HFFc6 (cell line): ENCODE results near the gene ROBO1. TPM values are rescaled to one million over a fixed set of nuclear protein-coding genes. Genes with fewer than 3 reads are reported as not detected.

Experiments used
- DNase-seq: peaks from one replicate; pipeline ENCODE4 v3.0.0-alpha.2; 2018
- H3K27ac Mint-ChIP-seq: 2 replicates; pipeline ENCODE4 v1.8.0; 2020; ENCODE audit warnings: mild to moderate bottlenecking, mixed read lengths
- H3K27me3 Mint-ChIP-seq: 2 replicates; pipeline ENCODE4 v1.8.0; 2021; ENCODE audit warnings: mild to moderate bottlenecking, moderate library complexity, mixed read lengths; ENCODE audit not compliant: insufficient read depth
- H3K36me3 Mint-ChIP-seq: 2 replicates; pipeline ENCODE4 v1.8.0; 2021; ENCODE audit warnings: low read depth, mixed read lengths
- H3K4me1 Mint-ChIP-seq: 2 replicates; pipeline ENCODE4 v1.8.0; 2020; ENCODE audit warnings: low read depth, mixed read lengths
- H3K4me3 Mint-ChIP-seq: 2 replicates; pipeline ENCODE4 v1.8.0; 2020; ENCODE audit warnings: mild to moderate bottlenecking, moderate library complexity, mixed read lengths
- H3K9me3 Mint-ChIP-seq: 2 replicates; pipeline ENCODE4 v1.8.0; 2020; ENCODE audit warnings: mild to moderate bottlenecking, mixed read lengths
- CTCF ChIP-seq: fragments of 200-600 bp; sonication (generic); IDR thresholded peaks from 2 replicates; pipeline ENCODE4 v1.5.0; 2021; ENCODE audit warnings: antibody characterized with exemption, mild to moderate bottlenecking
- total RNA-seq, 6 experiments: library from RNA; stranded (reverse); fragmentation: NEBNext Ultra II Directional; extraction: Animal tissue kit (Norgen Biotek cat#: 25700); gene quantifications; 2 replicates in 1 of 6; 3 replicates in 5 of 6; pipeline ENCODE4 v1.2.3, GENCODE V29; 2021

Gene ROBO1
- total RNA-seq, 6 experiments from 2014 or later = 38.7 to 51.3 (median 41.7) TPM

GRCh38 chr3:79297245-79297960, 470.4 kb downstream of the ROBO1 start:
- peaks cover 11% of the 10 kb centered on the region for H3K4me1 Mint-ChIP-seq
- peak overlapping the region; percentile 3; the same call in 1 of the 2 replicates for H3K4me3 Mint-ChIP-seq
- peak; percentile 74 for DNase-seq
- H3K36me3 Mint-ChIP-seq = no peaks in the 10 kb centered on the region
- peak overlapping the region; percentile 55; the same call in 1 of the 2 replicates for H3K27ac Mint-ChIP-seq
- no peak for TF ChIP-seq CTCF
- peaks cover 18% of the 10 kb centered on the region for H3K9me3 Mint-ChIP-seq
- H3K27me3 Mint-ChIP-seq = no peaks in the 10 kb centered on the region; the same call in 1 of the 2 replicates

- H3K4me3 Mint-ChIP-seq = no peak overlapping the region
- no peaks in the 10 kb centered on the region for H3K4me1 Mint-ChIP-seq
- no peaks in the 10 kb centered on the region; the same call in 1 of the 2 replicates for H3K27me3 Mint-ChIP-seq
- no peaks in the 10 kb centered on the region for H3K36me3 Mint-ChIP-seq
- no peak overlapping the region for H3K27ac Mint-ChIP-seq
- H3K9me3 Mint-ChIP-seq = no peaks in the 10 kb centered on the region; the same call in 1 of the 2 replicates
- DNase-seq = no peak
- TF ChIP-seq CTCF = no peak
Observed at GRCh38 chr3:79286882-79287281, 480.9 kb downstream of the ROBO1 start.

GRCh38 chr3:79285871-79286270, 481.9 kb downstream of the ROBO1 start:
- no peak overlapping the region for H3K4me3 Mint-ChIP-seq
- no peak overlapping the region for H3K27ac Mint-ChIP-seq
- no peaks in the 10 kb centered on the region; the same call in 1 of the 2 replicates for H3K27me3 Mint-ChIP-seq
- H3K4me1 Mint-ChIP-seq = no peaks in the 10 kb centered on the region
- no peak for DNase-seq
- no peaks in the 10 kb centered on the region for H3K36me3 Mint-ChIP-seq
- TF ChIP-seq CTCF = no peak
- H3K9me3 Mint-ChIP-seq = no peaks in the 10 kb centered on the region; the same call in 1 of the 2 replicates

GRCh38 chr3:79285380-79285779, 482.4 kb downstream of the ROBO1 start:
- DNase-seq = no peak
- H3K27ac Mint-ChIP-seq = no peak overlapping the region
- H3K9me3 Mint-ChIP-seq = no peaks in the 10 kb centered on the region

GRCh38 chr3:79284781-79285180, 483.0 kb downstream of the ROBO1 start:
- no peaks in the 10 kb centered on the region for H3K9me3 Mint-ChIP-seq
- no peak overlapping the region for H3K4me3 Mint-ChIP-seq
- no peaks in the 10 kb centered on the region for H3K36me3 Mint-ChIP-seq
- no peak overlapping the region for H3K27ac Mint-ChIP-seq
- no peak for DNase-seq
- TF ChIP-seq CTCF = no peak
- H3K27me3 Mint-ChIP-seq = no peaks in the 10 kb centered on the region; the same call in 1 of the 2 replicates
- H3K4me1 Mint-ChIP-seq = no peaks in the 10 kb centered on the region

More at GRCh38 chr3:79285380-79285779, 482.4 kb downstream of the ROBO1 start:
- TF ChIP-seq CTCF = no peak
- no peaks in the 10 kb centered on the region for H3K4me1 Mint-ChIP-seq
- no peak overlapping the region for H3K4me3 Mint-ChIP-seq
- no peaks in the 10 kb centered on the region for H3K36me3 Mint-ChIP-seq
- no peaks in the 10 kb centered on the region; the same call in 1 of the 2 replicates for H3K27me3 Mint-ChIP-seq
